ENCODE measurements around the gene MCTP2.
A peak's percentile ranks its signal among the peaks of the same experiment; 100 is the strongest.
"Not testable (repeated sequence)": the region's sequence is repeated elsewhere in the genome, so short reads cannot be mapped to it uniquely, and the experiment has no call there.

The MCTP2 gene

GRCh38 chr15:94493176-94493575 is 261.8 kb downstream of the MCTP2 start:
- H3K4me1 ChIP-seq (ENCODE audit: control insufficient read depth, insufficient read depth, low read length) = no peaks in the 10 kb centered on the region
- H3K4me3 ChIP-seq (ENCODE audit: low read depth, low read length) = no peak overlapping the region
- H3K27ac ChIP-seq (ENCODE audit: extremely low read depth, low read depth, low read length) = no peak overlapping the region
- ChIA-PET POLR2A (no interaction called here), CTCF (no interaction called here)
- TF ChIP-seq KLF10 (tag by site-specific recombination; IDR thresholded peaks at IDR 0.05) = no peak
- TF ChIP-seq ZNF561 (tag by site-specific recombination; IDR thresholded peaks at IDR 0.05; ENCODE audit: borderline replicate concordance) = no peak
- TF ChIP-seq MZF1 (tag by site-specific recombination; IDR thresholded peaks at IDR 0.05; ENCODE audit: borderline replicate concordance) = no peak
- no peak for TF ChIP-seq SP3 (tag by site-specific recombination; IDR thresholded peaks at IDR 0.05)
- no peak for TF ChIP-seq ZNF341 (tag by site-specific recombination; IDR thresholded peaks at IDR 0.05; ENCODE audit: low read depth)
- no peak for TF ChIP-seq ZNF639 (tag by site-specific recombination; IDR thresholded peaks at IDR 0.05)
- no peak for TF ChIP-seq SALL2 (tag by site-specific recombination; IDR thresholded peaks at IDR 0.05; ENCODE audit: borderline replicate concordance)
- TF ChIP-seq TSHZ1 (tag by site-specific recombination; IDR thresholded peaks at IDR 0.05; ENCODE audit: borderline replicate concordance) = no peak
- TF ChIP-seq ZNF596 (tag by site-specific recombination; IDR thresholded peaks at IDR 0.05) = no peak
- TF ChIP-seq ZNF658 (tag by site-specific recombination; IDR thresholded peaks at IDR 0.05) = no peak
- TF ChIP-seq ZNF560 (tag by site-specific recombination; IDR thresholded peaks at IDR 0.05; ENCODE audit: borderline replicate concordance) = no peak
- TF ChIP-seq BCL11A (tag by site-specific recombination; IDR thresholded peaks at IDR 0.05; ENCODE audit: low read depth) = no peak
- no peak for TF ChIP-seq ZBTB6 (tag by site-specific recombination; IDR thresholded peaks at IDR 0.05)
- no peaks in the 10 kb centered on the region for H3K36me3 ChIP-seq (ENCODE audit: control insufficient read depth in 2 of 2, insufficient read depth in 1 of 2, low read length in 2 of 2)
- H3K9me3 ChIP-seq (ENCODE audit: control insufficient read depth, insufficient read depth, low read depth, low read length) = no peaks in the 10 kb centered on the region

GRCh38 chr15:94493586-94493985 is 262.2 kb downstream of the MCTP2 start:
- H3K9me3 ChIP-seq (ENCODE audit: control insufficient read depth, insufficient read depth, low read depth, low read length); POLR2A ChIA-PET; H3K36me3 ChIP-seq (ENCODE audit: control insufficient read depth in 2 of 2, insufficient read depth in 1 of 2, low read length in 2 of 2); H3K4me3 ChIP-seq (ENCODE audit: low read depth, low read length); H3K27ac ChIP-seq (ENCODE audit: extremely low read depth, low read depth, low read length); H3K4me1 ChIP-seq (ENCODE audit: control insufficient read depth, insufficient read depth, low read length): not testable (repeated sequence)
- CTCF ChIA-PET = interaction anchor here (0.7 kb wide), 1 partner anchor 480 kb away, joined by 3 read pairs; no protein-coding TSS in a partner anchor
- peak; percentile 25; the same call in 1 of the 2 replicates for TF ChIP-seq KLF1 (tag by site-specific recombination; IDR thresholded peaks at IDR 0.05)

GRCh38 chr15:94494732-94495131 is 263.4 kb downstream of the MCTP2 start:
- H3K27ac ChIP-seq (ENCODE audit: extremely low read depth, low read depth, low read length) = no peak overlapping the region
- H3K9me3 ChIP-seq (ENCODE audit: control insufficient read depth, insufficient read depth, low read depth, low read length) = no peaks in the 10 kb centered on the region
- H3K4me3 ChIP-seq (ENCODE audit: low read depth, low read length) = no peak overlapping the region
- ChIA-PET CTCF (interaction anchor here (0.6 kb wide), 1 partner anchor 265 kb away, joined by 3 read pairs; no protein-coding TSS in a partner anchor), POLR2A (interaction anchor here (0.6 kb wide), 1 partner anchor 1156 kb away, joined by 4 read pairs; no protein-coding TSS in a partner anchor)
- no peaks in the 10 kb centered on the region for H3K36me3 ChIP-seq (ENCODE audit: control insufficient read depth in 2 of 2, insufficient read depth in 1 of 2, low read length in 2 of 2)
- H3K4me1 ChIP-seq (ENCODE audit: control insufficient read depth, insufficient read depth, low read length) = no peaks in the 10 kb centered on the region
- TF ChIP-seq ZBTB6 (tag by site-specific recombination; IDR thresholded peaks at IDR 0.05) = no peak
- TF ChIP-seq ZXDB (tag by site-specific recombination; IDR thresholded peaks at IDR 0.05) = no peak
- no peak for TF ChIP-seq TCF7L2 (IDR thresholded peaks at IDR 0.05; ENCODE audit: borderline replicate concordance, low read depth, low read length)
- TF ChIP-seq ZNF391 (tag by site-specific recombination; IDR thresholded peaks at IDR 0.05; ENCODE audit: borderline replicate concordance, low read depth) = no peak
- TF ChIP-seq ZNF560 (tag by site-specific recombination; IDR thresholded peaks at IDR 0.05; ENCODE audit: borderline replicate concordance) = no peak
- no peak for TF ChIP-seq ELK4 (IDR thresholded peaks at IDR 0.05; ENCODE audit: borderline replicate concordance, low read depth, low read length)
- no peak for TF ChIP-seq ZSCAN16 (tag by site-specific recombination; IDR thresholded peaks at IDR 0.05)
- TF ChIP-seq ZNF558 (tag by site-specific recombination; IDR thresholded peaks at IDR 0.05) = no peak
- no peak for TF ChIP-seq ZNF184 (tag by site-specific recombination; IDR thresholded peaks at IDR 0.05)
- no peak for TF ChIP-seq ZNF2 (tag by site-specific recombination; IDR thresholded peaks at IDR 0.05)
- no peak for TF ChIP-seq MZF1 (tag by site-specific recombination; IDR thresholded peaks at IDR 0.05; ENCODE audit: borderline replicate concordance)
- TF ChIP-seq ZNF707 (tag by site-specific recombination; IDR thresholded peaks at IDR 0.05) = no peak
